ENCODE data around the gene TRIM69.

The TRIM69 gene

DNA sequence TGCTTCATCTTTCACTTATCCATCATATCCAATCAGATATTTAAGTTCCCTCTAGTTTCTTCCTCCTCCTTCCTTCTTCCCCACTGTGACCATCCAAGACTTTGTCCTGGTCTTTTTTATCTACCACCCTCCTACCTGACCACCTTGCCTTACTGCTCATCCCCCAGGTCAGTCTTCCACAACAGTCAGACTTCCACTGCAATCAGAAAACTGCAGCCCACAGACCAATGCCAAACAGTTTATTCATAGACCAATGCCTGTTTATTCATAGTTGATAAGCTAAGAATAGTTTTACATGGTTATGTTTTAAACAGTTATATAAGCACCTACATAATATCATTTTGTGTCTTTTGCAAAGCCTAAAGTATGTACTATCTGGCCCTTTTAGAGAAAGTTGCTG lies 65.5 kb downstream of the TRIM69 start:
- no peak for DNase-seq

DNA sequence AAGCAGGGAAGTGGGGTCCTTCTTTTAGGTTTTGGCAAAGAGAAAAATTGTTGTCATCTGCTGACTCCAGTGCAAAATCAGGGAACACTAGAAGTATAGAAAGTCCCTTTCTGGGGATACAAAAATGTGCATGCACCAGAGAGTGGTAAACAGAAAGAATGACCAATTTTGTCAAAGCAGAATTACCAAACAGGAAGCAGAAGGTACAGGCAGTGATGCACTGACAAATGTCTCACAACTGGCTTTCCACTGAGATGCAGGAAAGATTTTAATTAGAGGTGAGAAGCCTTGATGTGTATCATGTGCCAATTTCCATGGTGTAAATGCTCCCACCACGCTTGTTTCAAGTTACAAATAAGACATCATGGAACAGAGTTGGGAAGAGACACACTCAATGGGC lies 66.0 kb downstream of the TRIM69 start:
- DNase-seq: no peak

DNA sequence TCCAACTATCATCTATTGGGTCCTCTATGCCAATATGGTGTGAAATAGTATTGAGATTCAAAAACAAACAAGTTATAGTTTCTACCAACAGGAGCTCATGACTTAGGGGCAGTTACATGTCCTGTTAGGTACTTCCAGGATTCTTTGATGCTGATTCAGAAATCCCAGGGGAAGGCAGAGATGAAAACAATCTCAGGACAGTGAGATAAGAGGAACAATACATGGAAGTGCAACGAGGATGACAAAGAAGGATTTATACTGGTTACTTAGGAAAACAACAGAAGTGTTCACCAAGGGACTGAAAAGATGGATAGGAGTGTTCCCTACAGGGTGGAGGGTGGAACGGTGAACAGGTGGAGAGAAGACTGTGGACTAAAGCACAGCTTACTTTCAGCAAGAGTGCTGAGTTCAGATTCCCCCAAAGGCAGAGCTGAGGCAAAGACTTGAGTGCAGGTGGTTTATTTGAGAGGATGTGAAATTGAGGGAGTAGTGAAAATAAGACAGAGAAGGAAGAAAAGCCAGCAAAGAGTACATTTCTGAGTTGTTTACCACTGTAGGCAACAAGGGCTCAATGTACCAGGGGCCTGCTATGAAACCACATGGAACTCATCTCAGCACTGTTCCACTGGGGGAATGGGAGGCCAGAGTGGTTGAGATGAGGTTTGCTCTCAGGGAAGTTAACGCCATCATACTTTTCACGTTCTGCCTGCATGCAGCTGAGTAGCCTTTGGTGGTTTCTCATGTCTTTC lies 68.1 kb downstream of the TRIM69 start:
- DNase-seq: no peak

DNA sequence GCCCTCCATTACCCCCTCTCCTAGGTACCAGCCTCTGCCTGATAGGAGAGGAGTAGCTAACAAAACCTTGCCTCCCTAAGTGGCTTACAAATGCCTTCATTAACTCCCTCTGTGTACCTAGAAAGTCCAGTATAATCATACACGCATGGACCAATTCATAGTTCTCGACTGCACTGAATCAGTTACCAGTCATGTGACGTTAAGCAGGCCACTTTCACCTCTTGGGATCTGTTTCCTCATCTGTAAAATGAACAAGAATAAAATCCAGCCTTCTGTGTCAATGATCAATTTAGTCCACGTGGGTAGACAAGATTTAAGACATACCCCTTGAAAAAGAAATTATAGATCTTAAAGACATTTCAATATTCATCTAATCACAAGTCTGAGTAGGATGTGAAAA lies 72.2 kb downstream of the TRIM69 start:
- DNase-seq: no peak

DNA sequence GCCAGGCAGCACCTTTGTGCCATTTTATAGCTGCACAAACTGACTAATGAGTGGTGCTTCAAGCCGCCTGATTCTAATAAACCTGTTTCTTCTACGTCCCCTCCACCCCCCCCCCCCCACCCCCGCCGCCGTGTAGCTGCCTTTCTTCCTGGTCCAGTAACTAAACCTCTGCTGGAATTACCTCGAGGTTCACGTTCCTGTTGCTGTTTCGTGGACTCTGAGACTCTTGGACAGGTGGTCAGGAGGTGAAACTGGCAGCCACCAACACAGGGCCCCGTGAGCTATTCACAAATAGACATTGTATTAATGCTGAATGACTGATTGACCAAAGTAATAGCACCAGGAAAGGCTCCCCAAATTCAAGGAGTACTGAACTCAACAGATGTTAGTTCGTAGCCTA lies 73.9 kb downstream of the TRIM69 start:
- DNase-seq: no peak

DNA sequence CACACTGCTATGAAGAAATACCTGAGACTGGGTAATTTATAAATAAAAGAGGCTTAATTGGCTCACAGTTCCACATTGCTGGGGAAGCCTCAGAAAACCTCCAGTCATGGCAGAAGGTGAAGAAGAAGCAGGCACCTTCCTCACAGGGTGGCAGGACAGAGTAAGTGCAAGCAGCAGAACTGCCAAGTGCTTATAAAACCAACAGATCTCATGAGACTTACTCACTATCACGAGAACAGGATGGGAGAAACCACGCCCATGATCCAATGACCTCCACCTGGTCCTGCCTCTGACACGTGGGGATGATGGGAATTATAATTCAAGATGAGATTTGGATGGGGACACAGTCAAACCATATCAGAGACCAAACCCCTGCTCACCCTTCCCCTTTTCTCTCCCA lies 75.0 kb downstream of the TRIM69 start:
- DNase-seq: no peak

DNA sequence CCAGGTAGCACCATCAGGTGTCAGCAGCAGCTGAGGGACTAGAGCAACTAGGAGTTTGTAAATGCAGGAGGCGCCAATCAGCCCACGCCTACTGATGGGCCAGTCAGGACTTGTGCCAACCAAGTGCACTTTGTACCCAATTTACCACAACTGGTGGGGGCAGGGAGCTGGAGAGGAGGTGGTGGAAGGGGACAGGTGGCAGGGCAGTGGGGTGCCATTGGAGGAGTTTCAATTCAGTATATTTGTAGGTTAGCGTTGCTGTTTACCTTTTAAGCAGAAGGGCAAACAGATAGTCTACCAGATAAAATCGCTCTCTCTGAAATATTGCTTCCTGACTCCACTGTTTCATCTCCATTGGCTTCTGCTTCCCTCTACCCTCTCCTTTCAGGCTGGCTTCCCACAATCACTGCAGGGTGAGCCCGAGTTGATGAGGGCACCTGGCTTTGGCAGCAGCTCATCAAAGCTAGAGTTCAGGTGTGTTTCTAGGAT lies 75.7 kb downstream of the TRIM69 start:
- no peak for DNase-seq

DNA sequence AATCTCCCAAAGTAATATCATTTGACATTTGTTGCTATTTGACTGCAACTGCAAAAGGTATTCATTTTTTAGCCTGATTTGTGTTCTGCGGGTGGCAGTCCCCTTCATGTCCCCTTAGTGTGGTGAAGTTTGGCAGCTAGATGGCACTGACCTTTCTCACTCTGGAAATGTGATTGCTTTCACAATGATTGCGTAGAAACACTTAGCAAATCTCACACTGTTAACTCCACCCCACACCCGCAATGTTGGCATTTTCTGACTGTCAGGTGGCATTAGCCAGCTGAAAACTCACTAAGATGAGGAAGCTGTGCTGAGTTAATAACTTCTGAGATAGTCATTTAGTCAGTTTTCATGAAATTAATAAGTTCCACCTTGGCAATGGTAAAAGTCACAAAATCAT lies 76.9 kb downstream of the TRIM69 start:
- peak in 1 of 51 donors; percentile 1 for DNase-seq
